ENCODE results near the gene LSAMP. TPM values are rescaled to one million over a fixed set of nuclear protein-coding genes. Genes with fewer than 3 reads are reported as not detected.

LSAMP gene
- total RNA-seq, 1 experiment from 2014 or later: 0.90 TPM

DNA sequence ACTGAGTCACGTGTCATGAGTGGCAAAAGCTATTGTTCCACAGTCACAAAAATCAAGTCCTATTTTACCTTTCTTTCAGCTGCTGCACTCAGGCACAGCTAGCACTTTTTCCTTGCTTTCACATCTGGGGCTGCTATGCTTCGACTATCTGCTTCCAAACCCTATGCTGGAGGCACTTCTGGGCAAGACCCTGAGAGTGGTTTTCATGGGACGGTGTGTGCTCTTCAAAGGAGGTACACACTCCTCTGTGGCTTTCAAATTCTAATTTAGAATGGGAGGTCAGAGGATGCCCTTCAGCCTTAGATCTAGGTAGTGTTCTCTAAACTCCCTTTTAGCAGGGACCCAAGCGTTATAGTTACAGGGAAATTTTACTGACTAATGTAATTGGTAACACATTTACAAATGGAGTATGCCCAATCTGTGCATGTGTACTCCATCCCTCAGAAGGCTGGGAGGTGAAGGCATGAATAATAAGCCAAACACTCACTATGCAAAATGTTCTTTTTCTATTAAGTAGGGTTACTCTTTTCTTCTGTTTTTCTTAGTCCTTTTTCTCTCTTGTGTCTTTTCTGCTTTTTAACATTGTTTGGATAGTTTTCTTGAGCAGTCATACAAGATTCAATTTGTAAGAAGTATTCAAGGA is 188.3 kb downstream of the LSAMP start:
- Histone ChIP-seq H3K56ac (ENCODE audit: insufficient read length, low read depth, low read length) (no peak overlapping the region), H3T11ph (ENCODE audit: low read length) (no peak overlapping the region), H3K4ac (ENCODE audit: low read depth, low read length) (no peak overlapping the region), H2BK120ac (ENCODE audit: low read depth, low read length, poor library complexity, severe bottlenecking) (no peak overlapping the region), H2BK15ac (ENCODE audit: low read depth, low read length) (no peak overlapping the region), H3K23ac (ENCODE audit: insufficient read length, low read depth, low read length) (no peak overlapping the region), H3K79me1 (ENCODE audit: insufficient read depth, low read depth, low read length, poor library complexity, severe bottlenecking) (no peaks in the 10 kb centered on the region), H2BK20ac (ENCODE audit: low read depth, low read length, poor library complexity, severe bottlenecking) (no peak overlapping the region), H3K14ac (ENCODE audit: insufficient read depth, low read length) (no peak overlapping the region), H3K27me3 (ENCODE audit: insufficient read depth, low read length) (peaks cover 11% of the 10 kb centered on the region; the same call in 1 of the 2 replicates), H2AFZ (ENCODE audit: low read length) (no peak overlapping the region), H4K20me1 (ENCODE audit: control insufficient read depth, insufficient read depth, insufficient read length) (no peaks in the 10 kb centered on the region), H4K5ac (ENCODE audit: insufficient read length, low read depth, low read length) (no peak overlapping the region), H3K9me3 (ENCODE audit: control insufficient read depth, low read depth, low read length) (no peaks in the 10 kb centered on the region), H3K18ac (ENCODE audit: insufficient read length, low read depth, low read length) (no peak overlapping the region), H4K8ac (replicated peaks; ENCODE audit: insufficient read length, low read depth, low read length) (no peak overlapping the region), H3K79me2 (ENCODE audit: insufficient read depth, low read length) (no peaks in the 10 kb centered on the region), H2BK5ac (ENCODE audit: insufficient read length, low read length) (no peak overlapping the region), H2AK5ac (ENCODE audit: insufficient read length, low read length) (no peak overlapping the region), H3K27ac (ENCODE audit: insufficient read length, low read depth, low read length) (no peak overlapping the region), H3K9ac (ENCODE audit: extremely low read depth, insufficient read length, low read length) (no peak overlapping the region), H3K4me1 (ENCODE audit: insufficient read depth, low read length) (peaks cover 3% of the 10 kb centered on the region), H3K4me2 (ENCODE audit: insufficient read depth, insufficient read length, low read length) (no peak overlapping the region), H2BK12ac (ENCODE audit: insufficient read length, low read depth, low read length) (no peak overlapping the region), H4K91ac (ENCODE audit: insufficient read length, low read depth, low read length) (no peak overlapping the region), H3K23me2 (ENCODE audit: insufficient read length, low read depth, low read length, poor library complexity, severe bottlenecking) (no peaks in the 10 kb centered on the region)
- DNase-seq: no peak
- Mint-ChIP-seq H3K9me3 (no peaks in the 10 kb centered on the region), H3K27ac (no peak overlapping the region; a peak in 1 of 7 replicates), H3K27me3 (ENCODE audit: low read depth) (peaks cover 58% of the 10 kb centered on the region), H3K4me1 (peaks cover 45 to 52% of the 10 kb centered on the region in 2 experiments), H3K36me3 (ENCODE audit: insufficient read depth in 1 of 3, low read depth in 3 of 3) (no peaks in the 10 kb centered on the region), H3K4me3 (no peak overlapping the region)
- TF ChIP-seq CTCF (conservative IDR thresholded peaks at IDR 0.05): no peak
- WGBS (ENCODE audit: extremely low coverage, insufficient read length, low lambda C conversion rate): no CpG with 5 or more reads among the region's 4 CpGs
